Measurements from ENCODE around the gene LRTM2. TPM values are rescaled to one million over a fixed set of nuclear protein-coding genes. Genes with fewer than 3 reads are reported as not detected.

The LRTM2 gene
- total RNA-seq, 1 experiment from 2014 or later: not detected

DNA sequence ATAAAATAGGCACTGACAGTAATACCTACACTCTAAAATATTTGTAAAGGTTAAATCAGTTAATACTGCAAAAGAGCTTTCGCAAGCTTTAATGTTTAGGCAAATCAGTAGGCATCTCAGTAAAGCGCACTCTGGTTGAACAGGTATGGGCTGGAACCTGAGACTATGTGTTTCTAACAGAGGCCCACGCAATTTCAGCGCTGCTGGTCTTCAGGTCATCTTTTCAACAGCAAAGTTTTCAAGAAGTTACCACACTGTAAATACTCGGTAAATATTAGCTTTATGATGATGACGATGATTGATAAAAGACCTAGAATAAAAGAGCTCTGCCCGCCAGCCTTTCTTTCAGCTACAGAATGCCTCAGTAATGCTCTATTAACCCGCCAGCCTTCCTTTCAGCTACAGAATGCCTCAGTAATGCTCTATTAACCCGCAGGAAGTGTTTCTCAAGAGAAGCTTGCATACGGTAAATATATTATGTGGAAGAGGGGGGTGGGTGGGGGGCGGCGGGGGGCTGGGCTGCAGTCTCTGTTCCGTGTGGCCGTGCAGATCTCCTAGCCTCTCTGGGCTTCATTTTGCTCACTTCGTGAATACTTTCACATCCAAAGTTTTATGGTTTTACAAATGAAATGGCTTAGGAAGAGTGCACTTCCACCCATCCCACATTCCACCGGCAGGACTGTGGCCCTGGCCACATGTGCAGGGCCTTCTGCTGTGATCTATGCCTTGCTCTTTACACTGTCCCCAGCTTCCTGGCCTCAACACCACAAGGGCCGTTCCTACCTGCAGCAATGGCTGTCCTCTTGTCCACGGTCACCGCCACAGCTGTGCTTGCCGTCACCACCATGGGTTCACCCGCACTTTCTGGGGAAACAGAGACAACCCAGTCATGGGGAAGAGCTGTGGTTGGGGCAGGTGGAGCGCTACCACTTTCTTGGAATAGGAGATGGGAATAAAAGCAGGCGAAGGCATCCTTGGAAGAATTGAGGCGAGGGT, 19.9 kb downstream of the LRTM2 start:
- no peaks in the 10 kb centered on the region for H3K9me2 ChIP-seq (replicated peaks; ENCODE audit: low read length)
- H3K4me3 ChIP-seq (ENCODE audit: low read length): no peak overlapping the region
- DNase-seq: peak; percentile 46
- peaks cover 16% of the 10 kb centered on the region for H3K27me3 ChIP-seq (ENCODE audit: low read length)
- no peak overlapping the region for H3K9ac ChIP-seq (ENCODE audit: low read length)
- no peak overlapping the region for H3K27ac ChIP-seq (ENCODE audit: low read length)
- H3K36me3 ChIP-seq (ENCODE audit: low read depth, low read length): no peaks in the 10 kb centered on the region
- ChIA-PET POLR2A (ENCODE audit: unreplicated experiment) (no interaction called here), CTCF (no interaction called here)
- no peaks in the 10 kb centered on the region for H3F3A ChIP-seq (ENCODE audit: low read length, unreplicated experiment)
- no peak overlapping the region for H2AFZ ChIP-seq (ENCODE audit: low read length)
- no peaks in the 10 kb centered on the region for H3K79me2 ChIP-seq (ENCODE audit: low read length)
- peaks cover 19% of the 10 kb centered on the region for H3K4me1 ChIP-seq (ENCODE audit: insufficient read depth, low read length)
- no peak overlapping the region for H3K4me2 ChIP-seq (ENCODE audit: low read length)
- intact Hi-C loops (cut with micrococcal nuclease): no loop called here
- ATAC-seq: peak; percentile 45
- BruUV-seq (replicated peaks): no TSS peak
- TF ChIP-seq EZH2phosphoT487 (IDR thresholded peaks at IDR 0.05; ENCODE audit: borderline replicate concordance, low read length): no peak
- TF ChIP-seq CTCF (conservative IDR thresholded peaks at IDR 0.05; ENCODE audit: low read depth, low read length): no peak
- TF ChIP-seq EZH2 (IDR thresholded peaks at IDR 0.05; ENCODE audit: low read length, unreplicated experiment): no peak
- H3K9me3 ChIP-seq (ENCODE audit: low read length): no peaks in the 10 kb centered on the region
- no peaks in the 10 kb centered on the region for H4K20me1 ChIP-seq (ENCODE audit: low read length)

DNA sequence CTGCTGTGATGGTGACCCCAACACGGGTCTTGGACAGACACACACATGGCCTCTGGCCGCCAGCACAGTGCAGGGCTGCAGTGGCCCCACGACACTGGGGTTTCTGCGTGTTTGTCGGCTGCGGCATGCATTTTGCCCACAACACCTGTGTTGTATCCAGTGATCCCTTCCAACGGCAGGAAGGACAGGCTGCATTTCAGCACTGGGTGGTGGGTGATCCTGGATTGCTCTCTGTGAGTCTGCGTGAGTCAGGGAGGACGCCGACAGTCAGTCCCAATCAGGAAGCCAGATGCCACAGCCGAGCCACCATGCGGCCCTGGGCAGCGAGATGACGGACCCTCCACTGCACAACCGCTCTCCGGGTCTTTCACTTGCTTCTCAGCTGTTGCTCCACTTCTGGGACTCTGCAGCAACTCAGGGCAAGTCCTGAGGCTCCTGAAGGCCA, 20.6 kb downstream of the LRTM2 start:
- Histone ChIP-seq H3K4me1 (ENCODE audit: insufficient read depth, low read length) (peaks cover 19% of the 10 kb centered on the region), H3F3A (ENCODE audit: low read length, unreplicated experiment) (no peaks in the 10 kb centered on the region), H3K9ac (ENCODE audit: low read length) (no peak overlapping the region), H3K27ac (ENCODE audit: low read length) (no peak overlapping the region), H2AFZ (ENCODE audit: low read length) (no peak overlapping the region), H3K9me3 (ENCODE audit: low read length) (no peaks in the 10 kb centered on the region), H3K4me2 (ENCODE audit: low read length) (no peak overlapping the region), H3K4me3 (ENCODE audit: low read length) (no peak overlapping the region), H4K20me1 (ENCODE audit: low read length) (no peaks in the 10 kb centered on the region), H3K79me2 (ENCODE audit: low read length) (no peaks in the 10 kb centered on the region), H3K36me3 (ENCODE audit: low read depth, low read length) (no peaks in the 10 kb centered on the region), H3K27me3 (ENCODE audit: low read length) (peaks cover 23% of the 10 kb centered on the region), H3K9me2 (replicated peaks; ENCODE audit: low read length) (no peaks in the 10 kb centered on the region)
- no peak for ATAC-seq
- TF ChIP-seq EZH2phosphoT487 (IDR thresholded peaks at IDR 0.05; ENCODE audit: borderline replicate concordance, low read length): no peak
- ChIA-PET CTCF (no interaction called here), POLR2A (ENCODE audit: unreplicated experiment) (no interaction called here)
- no peak for DNase-seq
- intact Hi-C loops (cut with micrococcal nuclease): no loop called here
- no TSS peak for BruUV-seq (replicated peaks)

GRCh38 chr12:1841586-1842182, 21.3 kb downstream of the LRTM2 start:
- ATAC-seq (no peak), DNase-seq (no peak)
- H2AFZ ChIP-seq (ENCODE audit: low read length): no peak overlapping the region
- no peaks in the 10 kb centered on the region for H4K20me1 ChIP-seq (ENCODE audit: low read length)
- H3K79me2 ChIP-seq (ENCODE audit: low read length): no peaks in the 10 kb centered on the region
- H3K9ac ChIP-seq (ENCODE audit: low read length): no peak overlapping the region
- ChIA-PET CTCF (no interaction called here), POLR2A (ENCODE audit: unreplicated experiment) (no interaction called here)
- no peaks in the 10 kb centered on the region for H3K9me2 ChIP-seq (replicated peaks; ENCODE audit: low read length)
- peaks cover 30% of the 10 kb centered on the region for H3K27me3 ChIP-seq (ENCODE audit: low read length)
- no peak overlapping the region for H3K27ac ChIP-seq (ENCODE audit: low read length)
- H3K4me3 ChIP-seq (ENCODE audit: low read length): no peak overlapping the region
- TF ChIP-seq EZH2 (IDR thresholded peaks at IDR 0.05; ENCODE audit: low read length, unreplicated experiment): no peak
- TF ChIP-seq EZH2phosphoT487 (IDR thresholded peaks at IDR 0.05; ENCODE audit: borderline replicate concordance, low read length): no peak
- TF ChIP-seq CTCF (conservative IDR thresholded peaks at IDR 0.05; ENCODE audit: low read depth, low read length): no peak
- no peaks in the 10 kb centered on the region for H3F3A ChIP-seq (ENCODE audit: low read length, unreplicated experiment)
- BruUV-seq (replicated peaks): no TSS peak
- H3K4me2 ChIP-seq (ENCODE audit: low read length): no peak overlapping the region
- no peaks in the 10 kb centered on the region for H3K9me3 ChIP-seq (ENCODE audit: low read length)
- no peaks in the 10 kb centered on the region for H3K36me3 ChIP-seq (ENCODE audit: low read depth, low read length)
- peaks cover 18% of the 10 kb centered on the region for H3K4me1 ChIP-seq (ENCODE audit: insufficient read depth, low read length)
- intact Hi-C loops (cut with micrococcal nuclease): no loop called here

All from PC-3 (cell line).